WTC11 (cell line): ENCODE results near the gene TPM2. TPM values are rescaled to one million over a fixed set of nuclear protein-coding genes. Genes with fewer than 3 reads are reported as not detected.

Experiments
- ATF6 ChIP-seq: sonication (generic); formaldehyde crosslinking; IDR thresholded peaks from 2 replicates; pipeline ENCODE4 v1.8.1; 2023; ENCODE audit warnings: mild to moderate bottlenecking, missing genetic modification reagents
- E2F1 ChIP-seq: sonication (generic); formaldehyde crosslinking; IDR thresholded peaks from 2 replicates; pipeline ENCODE4 v1.8.0; 2022; ENCODE audit warnings: mild to moderate bottlenecking, missing genetic modification reagents
- ELF4 ChIP-seq: sonication (generic); formaldehyde crosslinking; IDR thresholded peaks from 2 replicates; pipeline ENCODE4 v1.8.1; 2022; ENCODE audit warnings: low read depth, mild to moderate bottlenecking, moderate library complexity, missing genetic modification reagents
- NFE2L1 ChIP-seq: sonication (generic); formaldehyde crosslinking; IDR thresholded peaks from 2 replicates; pipeline ENCODE4 v1.8.1; 2023; ENCODE audit warnings: missing genetic modification reagents
- SMAD4 ChIP-seq: sonication (generic); formaldehyde crosslinking; IDR thresholded peaks from 2 replicates; pipeline ENCODE4 v1.8.0; 2022; ENCODE audit warnings: mild to moderate bottlenecking, missing genetic modification reagents
- SOX15 ChIP-seq: fragments of 250-450 bp; sonication (Bioruptor Pico); IDR thresholded peaks from 2 replicates; pipeline ENCODE4 v1.9.0; 2021; ENCODE audit warnings: mild to moderate bottlenecking
- TEAD1 ChIP-seq: sonication (generic); formaldehyde crosslinking; IDR thresholded peaks from 2 replicates; pipeline ENCODE4 v1.8.0; 2022; ENCODE audit warnings: mild to moderate bottlenecking, missing genetic modification reagents
- ZNF121 ChIP-seq: sonication (generic); formaldehyde crosslinking; IDR thresholded peaks from 2 replicates; pipeline ENCODE4 v1.8.0; 2023; ENCODE audit warnings: missing genetic modification reagents
- ZNF232 ChIP-seq: sonication (generic); formaldehyde crosslinking; IDR thresholded peaks from 2 replicates; pipeline ENCODE4 v1.8.0; 2022; ENCODE audit warnings: mild to moderate bottlenecking, missing genetic modification reagents
- ZNF423 ChIP-seq: fragments of 250-450 bp; sonication (Bioruptor Pico); IDR thresholded peaks from 2 replicates; pipeline ENCODE4 v2.1.2; 2022; ENCODE audit warnings: mild to moderate bottlenecking, moderate library complexity
- ZNF425 ChIP-seq: fragments of 250-450 bp; sonication (Bioruptor Pico); conservative IDR thresholded peaks from 2 replicates; pipeline ENCODE4 v1.9.0; 2021; ENCODE audit warnings: mild to moderate bottlenecking
- ZNF512 ChIP-seq: sonication (generic); formaldehyde crosslinking; IDR thresholded peaks from 2 replicates; pipeline ENCODE4 v1.8.1; 2022; ENCODE audit warnings: missing genetic modification reagents, borderline replicate concordance
- total RNA-seq: library from RNA; stranded (reverse); gene quantifications from 3 replicates; pipeline ENCODE4 v1.2.3, GENCODE V29; 2021
- TF ChIP-seq, protein P1 (sequence below): fragments of 250-450 bp; sonication (Bioruptor Pico); IDR thresholded peaks from 2 replicates; pipeline ENCODE4 v1.8.0; 2021; ENCODE audit warnings: mild to moderate bottlenecking
- TF ChIP-seq, protein P2 (sequence below): sonication (generic); formaldehyde crosslinking; IDR thresholded peaks from 2 replicates; pipeline ENCODE4 v1.8.1; 2023; ENCODE audit warnings: mild to moderate bottlenecking, moderate library complexity, missing genetic modification reagents
- TF ChIP-seq, protein P3 (sequence below): sonication (generic); formaldehyde crosslinking; conservative IDR thresholded peaks from 2 replicates; pipeline ENCODE4 v1.8.1; 2023; ENCODE audit warnings: mild to moderate bottlenecking, low read depth, missing genetic modification reagents, moderate library complexity
- TF ChIP-seq, protein P4 (sequence below): fragments of 250-450 bp; sonication (Bioruptor Pico); IDR thresholded peaks from 2 replicates; pipeline ENCODE4 v2.1.2; 2022; ENCODE audit warnings: mild to moderate bottlenecking, moderate library complexity
- TF ChIP-seq, protein P5 (sequence below): sonication (generic); formaldehyde crosslinking; IDR thresholded peaks from 2 replicates; pipeline ENCODE4 v1.8.0; 2022; ENCODE audit warnings: missing genetic modification reagents
- TF ChIP-seq, protein P6 (sequence below): fragments of 200-600 bp; IDR thresholded peaks from 2 replicates; pipeline ENCODE4 v1.8.0; 2022; ENCODE audit warnings: antibody characterized with exemption

Gene TPM2
- total RNA-seq, 1 experiment from 2014 or later, result 146 TPM

DNA sequence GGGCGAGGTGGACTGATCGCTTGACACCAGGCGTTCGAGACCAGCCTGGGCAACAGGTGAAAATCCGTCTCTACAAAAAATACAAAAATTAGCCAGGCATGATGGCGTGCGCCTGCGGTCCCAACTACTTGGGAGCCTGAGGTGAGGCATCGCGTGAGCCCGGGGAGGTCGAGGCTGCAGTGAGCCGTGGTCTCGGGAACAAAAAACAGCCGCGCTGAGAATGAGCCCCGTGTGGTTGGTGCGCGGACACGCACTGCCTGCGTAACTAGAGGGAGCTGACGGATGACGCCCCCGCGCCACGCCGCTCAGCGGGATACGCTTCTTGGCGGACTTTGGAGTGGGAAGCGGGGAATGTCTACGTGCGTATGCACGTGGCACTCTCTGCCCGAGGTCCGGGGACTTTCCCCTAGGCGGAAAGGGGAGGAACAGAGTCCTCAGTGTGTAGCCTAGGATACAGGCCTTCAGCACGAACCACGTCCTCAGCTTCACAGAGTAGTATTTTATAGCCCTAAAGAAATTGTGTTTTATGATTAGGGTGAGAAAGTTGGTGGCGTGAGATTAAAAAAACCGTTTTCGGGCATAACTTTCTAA lies 32.1 kb downstream of the TPM2 start, which contains the start of gene RMRP (continued):
- TF ChIP-seq E2F1 (CRISPR knock-in tag) (peak; percentile 93), SMAD4 (CRISPR knock-in tag) (no peak), ELF4 (CRISPR knock-in tag) (no peak), ZNF121 (0 out of 2 replicates have a peak, but pooled peaks have one; percentile 25), NFE2L1 (CRISPR knock-in tag) (peak; percentile 86; the same call in 1 of the 2 replicates), ZNF425 (CRISPR knock-in tag) (no peak), ZNF512 (no peak), TEAD1 (CRISPR knock-in tag) (peak; percentile 94), SOX15 (CRISPR knock-in tag) (no peak), ATF6 (CRISPR knock-in tag) (no peak), ZNF232 (no peak; the same call in 1 of the 2 replicates), ZNF423 (CRISPR knock-in tag) (no peak)
- TF ChIP-seq, protein P1, sequence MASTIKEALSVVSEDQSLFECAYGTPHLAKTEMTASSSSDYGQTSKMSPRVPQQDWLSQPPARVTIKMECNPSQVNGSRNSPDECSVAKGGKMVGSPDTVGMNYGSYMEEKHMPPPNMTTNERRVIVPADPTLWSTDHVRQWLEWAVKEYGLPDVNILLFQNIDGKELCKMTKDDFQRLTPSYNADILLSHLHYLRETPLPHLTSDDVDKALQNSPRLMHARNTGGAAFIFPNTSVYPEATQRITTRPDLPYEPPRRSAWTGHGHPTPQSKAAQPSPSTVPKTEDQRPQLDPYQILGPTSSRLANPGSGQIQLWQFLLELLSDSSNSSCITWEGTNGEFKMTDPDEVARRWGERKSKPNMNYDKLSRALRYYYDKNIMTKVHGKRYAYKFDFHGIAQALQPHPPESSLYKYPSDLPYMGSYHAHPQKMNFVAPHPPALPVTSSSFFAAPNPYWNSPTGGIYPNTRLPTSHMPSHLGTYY (CRISPR knock-in tag), result peak; percentile 82; the same call in 1 of the 2 replicates
- TF ChIP-seq, protein P2, sequence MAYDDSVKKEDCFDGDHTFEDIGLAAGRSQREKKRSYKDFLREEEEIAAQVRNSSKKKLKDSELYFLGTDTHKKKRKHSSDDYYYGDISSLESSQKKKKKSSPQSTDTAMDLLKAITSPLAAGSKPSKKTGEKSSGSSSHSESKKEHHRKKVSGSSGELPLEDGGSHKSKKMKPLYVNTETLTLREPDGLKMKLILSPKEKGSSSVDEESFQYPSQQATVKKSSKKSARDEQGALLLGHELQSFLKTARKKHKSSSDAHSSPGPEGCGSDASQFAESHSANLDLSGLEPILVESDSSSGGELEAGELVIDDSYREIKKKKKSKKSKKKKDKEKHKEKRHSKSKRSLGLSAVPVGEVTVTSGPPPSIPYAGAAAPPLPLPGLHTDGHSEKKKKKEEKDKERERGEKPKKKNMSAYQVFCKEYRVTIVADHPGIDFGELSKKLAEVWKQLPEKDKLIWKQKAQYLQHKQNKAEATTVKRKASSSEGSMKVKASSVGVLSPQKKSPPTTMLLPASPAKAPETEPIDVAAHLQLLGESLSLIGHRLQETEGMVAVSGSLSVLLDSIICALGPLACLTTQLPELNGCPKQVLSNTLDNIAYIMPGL, result peak; percentile 74; the same call in 1 of the 2 replicates
- TF ChIP-seq, protein P3, sequence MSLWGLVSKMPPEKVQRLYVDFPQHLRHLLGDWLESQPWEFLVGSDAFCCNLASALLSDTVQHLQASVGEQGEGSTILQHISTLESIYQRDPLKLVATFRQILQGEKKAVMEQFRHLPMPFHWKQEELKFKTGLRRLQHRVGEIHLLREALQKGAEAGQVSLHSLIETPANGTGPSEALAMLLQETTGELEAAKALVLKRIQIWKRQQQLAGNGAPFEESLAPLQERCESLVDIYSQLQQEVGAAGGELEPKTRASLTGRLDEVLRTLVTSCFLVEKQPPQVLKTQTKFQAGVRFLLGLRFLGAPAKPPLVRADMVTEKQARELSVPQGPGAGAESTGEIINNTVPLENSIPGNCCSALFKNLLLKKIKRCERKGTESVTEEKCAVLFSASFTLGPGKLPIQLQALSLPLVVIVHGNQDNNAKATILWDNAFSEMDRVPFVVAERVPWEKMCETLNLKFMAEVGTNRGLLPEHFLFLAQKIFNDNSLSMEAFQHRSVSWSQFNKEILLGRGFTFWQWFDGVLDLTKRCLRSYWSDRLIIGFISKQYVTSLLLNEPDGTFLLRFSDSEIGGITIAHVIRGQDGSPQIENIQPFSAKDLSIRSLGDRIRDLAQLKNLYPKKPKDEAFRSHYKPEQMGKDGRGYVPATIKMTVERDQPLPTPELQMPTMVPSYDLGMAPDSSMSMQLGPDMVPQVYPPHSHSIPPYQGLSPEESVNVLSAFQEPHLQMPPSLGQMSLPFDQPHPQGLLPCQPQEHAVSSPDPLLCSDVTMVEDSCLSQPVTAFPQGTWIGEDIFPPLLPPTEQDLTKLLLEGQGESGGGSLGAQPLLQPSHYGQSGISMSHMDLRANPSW (CRISPR knock-in tag), result no peak
- TF ChIP-seq, protein P4, sequence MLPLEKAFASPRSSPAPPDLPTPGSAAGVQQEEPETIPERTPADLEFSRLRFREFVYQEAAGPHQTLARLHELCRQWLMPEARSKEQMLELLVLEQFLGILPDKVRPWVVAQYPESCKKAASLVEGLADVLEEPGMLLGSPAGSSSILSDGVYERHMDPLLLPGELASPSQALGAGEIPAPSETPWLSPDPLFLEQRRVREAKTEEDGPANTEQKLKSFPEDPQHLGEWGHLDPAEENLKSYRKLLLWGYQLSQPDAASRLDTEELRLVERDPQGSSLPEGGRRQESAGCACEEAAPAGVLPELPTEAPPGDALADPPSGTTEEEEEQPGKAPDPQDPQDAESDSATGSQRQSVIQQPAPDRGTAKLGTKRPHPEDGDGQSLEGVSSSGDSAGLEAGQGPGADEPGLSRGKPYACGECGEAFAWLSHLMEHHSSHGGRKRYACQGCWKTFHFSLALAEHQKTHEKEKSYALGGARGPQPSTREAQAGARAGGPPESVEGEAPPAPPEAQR (CRISPR knock-in tag), result no peak
- TF ChIP-seq, protein P5, sequence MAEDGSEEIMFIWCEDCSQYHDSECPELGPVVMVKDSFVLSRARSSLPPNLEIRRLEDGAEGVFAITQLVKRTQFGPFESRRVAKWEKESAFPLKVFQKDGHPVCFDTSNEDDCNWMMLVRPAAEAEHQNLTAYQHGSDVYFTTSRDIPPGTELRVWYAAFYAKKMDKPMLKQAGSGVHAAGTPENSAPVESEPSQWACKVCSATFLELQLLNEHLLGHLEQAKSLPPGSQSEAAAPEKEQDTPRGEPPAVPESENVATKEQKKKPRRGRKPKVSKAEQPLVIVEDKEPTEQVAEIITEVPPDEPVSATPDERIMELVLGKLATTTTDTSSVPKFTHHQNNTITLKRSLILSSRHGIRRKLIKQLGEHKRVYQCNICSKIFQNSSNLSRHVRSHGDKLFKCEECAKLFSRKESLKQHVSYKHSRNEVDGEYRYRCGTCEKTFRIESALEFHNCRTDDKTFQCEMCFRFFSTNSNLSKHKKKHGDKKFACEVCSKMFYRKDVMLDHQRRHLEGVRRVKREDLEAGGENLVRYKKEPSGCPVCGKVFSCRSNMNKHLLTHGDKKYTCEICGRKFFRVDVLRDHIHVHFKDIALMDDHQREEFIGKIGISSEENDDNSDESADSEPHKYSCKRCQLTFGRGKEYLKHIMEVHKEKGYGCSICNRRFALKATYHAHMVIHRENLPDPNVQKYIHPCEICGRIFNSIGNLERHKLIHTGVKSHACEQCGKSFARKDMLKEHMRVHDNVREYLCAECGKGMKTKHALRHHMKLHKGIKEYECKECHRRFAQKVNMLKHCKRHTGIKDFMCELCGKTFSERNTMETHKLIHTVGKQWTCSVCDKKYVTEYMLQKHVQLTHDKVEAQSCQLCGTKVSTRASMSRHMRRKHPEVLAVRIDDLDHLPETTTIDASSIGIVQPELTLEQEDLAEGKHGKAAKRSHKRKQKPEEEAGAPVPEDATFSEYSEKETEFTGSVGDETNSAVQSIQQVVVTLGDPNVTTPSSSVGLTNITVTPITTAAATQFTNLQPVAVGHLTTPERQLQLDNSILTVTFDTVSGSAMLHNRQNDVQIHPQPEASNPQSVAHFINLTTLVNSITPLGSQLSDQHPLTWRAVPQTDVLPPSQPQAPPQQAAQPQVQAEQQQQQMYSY (CRISPR knock-in tag), result no peak
- TF ChIP-seq, protein P6, sequence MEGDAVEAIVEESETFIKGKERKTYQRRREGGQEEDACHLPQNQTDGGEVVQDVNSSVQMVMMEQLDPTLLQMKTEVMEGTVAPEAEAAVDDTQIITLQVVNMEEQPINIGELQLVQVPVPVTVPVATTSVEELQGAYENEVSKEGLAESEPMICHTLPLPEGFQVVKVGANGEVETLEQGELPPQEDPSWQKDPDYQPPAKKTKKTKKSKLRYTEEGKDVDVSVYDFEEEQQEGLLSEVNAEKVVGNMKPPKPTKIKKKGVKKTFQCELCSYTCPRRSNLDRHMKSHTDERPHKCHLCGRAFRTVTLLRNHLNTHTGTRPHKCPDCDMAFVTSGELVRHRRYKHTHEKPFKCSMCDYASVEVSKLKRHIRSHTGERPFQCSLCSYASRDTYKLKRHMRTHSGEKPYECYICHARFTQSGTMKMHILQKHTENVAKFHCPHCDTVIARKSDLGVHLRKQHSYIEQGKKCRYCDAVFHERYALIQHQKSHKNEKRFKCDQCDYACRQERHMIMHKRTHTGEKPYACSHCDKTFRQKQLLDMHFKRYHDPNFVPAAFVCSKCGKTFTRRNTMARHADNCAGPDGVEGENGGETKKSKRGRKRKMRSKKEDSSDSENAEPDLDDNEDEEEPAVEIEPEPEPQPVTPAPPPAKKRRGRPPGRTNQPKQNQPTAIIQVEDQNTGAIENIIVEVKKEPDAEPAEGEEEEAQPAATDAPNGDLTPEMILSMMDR, result no peak
